Adrenal gland (tissue), 5 donors: Measurements from ENCODE around the gene KAT6B.

ENCODE experiments used
- POLR2A ChIP-seq, 2 donors: fragments of 450-650 bp; IDR thresholded peaks; one replicate each; pipeline ENCODE4 v1.6.1; 2017; ENCODE audit warnings: antibody characterized with exemption in 2 of 2, mild to moderate bottlenecking in 2 of 2, moderate library complexity in 1 of 2
- TF ChIP-seq, protein P1 (sequence below), 6 experiments: fragments of 450-650 bp in 4 of 6; fragments of 200-600 bp in 2 of 6; sonication (generic) in 1 of 6; IDR thresholded peaks; 1 replicate in 5 of 6; 2 replicates in 1 of 6; pipeline versions ENCODE4 v1.5.1 to v1.8.0; 2016 to 2021; ENCODE audit warnings: antibody characterized with exemption in 6 of 6, mild to moderate bottlenecking in 2 of 6, moderate library complexity in 1 of 6
- donor health status: DM: no; HTN: no; CAD: no.

DNA sequence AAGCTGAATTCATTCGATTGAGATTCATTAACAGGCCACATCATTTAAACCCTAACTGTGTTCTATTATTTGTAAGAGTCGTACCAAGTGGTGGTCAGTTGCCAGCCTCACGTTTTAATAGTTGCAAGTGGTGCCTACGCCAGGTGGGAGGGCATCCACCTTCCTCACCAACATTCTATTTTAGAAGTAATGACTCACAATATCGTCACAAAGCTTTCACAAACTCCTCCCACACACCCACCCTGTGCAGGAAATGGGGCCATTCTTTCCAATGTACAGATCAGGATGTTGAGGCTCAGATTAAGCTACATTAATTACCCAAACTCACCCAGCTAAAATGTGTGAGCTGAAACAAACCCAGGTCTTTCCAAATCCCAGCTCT lies 207.7 kb downstream of the KAT6B start:
- TF ChIP-seq POLR2A (IDR thresholded peaks at IDR 0.05) = no peak
- TF ChIP-seq, protein P1, sequence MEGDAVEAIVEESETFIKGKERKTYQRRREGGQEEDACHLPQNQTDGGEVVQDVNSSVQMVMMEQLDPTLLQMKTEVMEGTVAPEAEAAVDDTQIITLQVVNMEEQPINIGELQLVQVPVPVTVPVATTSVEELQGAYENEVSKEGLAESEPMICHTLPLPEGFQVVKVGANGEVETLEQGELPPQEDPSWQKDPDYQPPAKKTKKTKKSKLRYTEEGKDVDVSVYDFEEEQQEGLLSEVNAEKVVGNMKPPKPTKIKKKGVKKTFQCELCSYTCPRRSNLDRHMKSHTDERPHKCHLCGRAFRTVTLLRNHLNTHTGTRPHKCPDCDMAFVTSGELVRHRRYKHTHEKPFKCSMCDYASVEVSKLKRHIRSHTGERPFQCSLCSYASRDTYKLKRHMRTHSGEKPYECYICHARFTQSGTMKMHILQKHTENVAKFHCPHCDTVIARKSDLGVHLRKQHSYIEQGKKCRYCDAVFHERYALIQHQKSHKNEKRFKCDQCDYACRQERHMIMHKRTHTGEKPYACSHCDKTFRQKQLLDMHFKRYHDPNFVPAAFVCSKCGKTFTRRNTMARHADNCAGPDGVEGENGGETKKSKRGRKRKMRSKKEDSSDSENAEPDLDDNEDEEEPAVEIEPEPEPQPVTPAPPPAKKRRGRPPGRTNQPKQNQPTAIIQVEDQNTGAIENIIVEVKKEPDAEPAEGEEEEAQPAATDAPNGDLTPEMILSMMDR (IDR thresholded peaks at IDR 0.05) = no peak
